Amniotic stem cell (primary cell): ENCODE results near the gene IDI1.
"Not testable (repeated sequence)": the region's sequence is repeated elsewhere in the genome, so short reads cannot be mapped to it uniquely, and the experiment has no call there.

Experiments used
- DNase-seq: peaks from one replicate; lab custom pipeline; 2025; lab: John Stamatoyannopoulos, UW

The IDI1 gene

DNA sequence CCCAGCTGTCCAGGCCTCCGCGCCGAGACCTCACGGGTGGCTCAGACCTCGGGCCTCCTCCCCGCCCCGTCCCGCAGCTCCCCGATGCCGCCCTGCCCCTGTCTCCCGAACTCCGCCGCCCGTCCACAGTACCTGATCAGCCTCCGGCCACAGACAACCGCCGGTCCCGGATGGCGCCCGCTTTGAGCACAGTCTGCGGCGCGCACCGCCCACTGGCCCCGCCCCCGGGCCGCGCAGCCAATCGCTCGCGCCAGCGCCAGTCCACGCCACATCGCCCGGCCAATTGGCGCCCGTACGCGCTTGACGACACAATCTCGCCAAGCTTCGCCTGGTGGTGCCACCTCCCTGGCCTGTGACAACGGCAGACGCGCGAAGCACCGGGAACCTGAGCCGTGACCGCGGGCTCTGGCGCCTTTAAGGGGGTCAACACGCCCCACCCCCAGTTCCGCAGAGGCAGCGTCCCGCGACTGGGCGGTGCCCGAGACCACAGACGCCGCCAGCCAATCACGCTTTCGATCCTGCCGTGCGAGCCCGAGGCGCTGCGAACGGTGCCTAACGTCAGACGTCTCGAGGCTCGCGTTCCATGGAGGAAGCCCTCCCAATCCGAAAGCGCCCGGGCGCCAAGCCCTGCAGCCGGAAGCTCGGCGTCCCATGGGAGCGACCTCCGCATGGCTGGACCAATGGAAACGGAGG, at the start of gene IDI1:
TSS of gene IDI1 (minus strand) at position 388 of the 693 bp plus-strand sequence. CDS start at position 272, 116 bp downstream.
- peak; percentile 95 for DNase-seq

DNA sequence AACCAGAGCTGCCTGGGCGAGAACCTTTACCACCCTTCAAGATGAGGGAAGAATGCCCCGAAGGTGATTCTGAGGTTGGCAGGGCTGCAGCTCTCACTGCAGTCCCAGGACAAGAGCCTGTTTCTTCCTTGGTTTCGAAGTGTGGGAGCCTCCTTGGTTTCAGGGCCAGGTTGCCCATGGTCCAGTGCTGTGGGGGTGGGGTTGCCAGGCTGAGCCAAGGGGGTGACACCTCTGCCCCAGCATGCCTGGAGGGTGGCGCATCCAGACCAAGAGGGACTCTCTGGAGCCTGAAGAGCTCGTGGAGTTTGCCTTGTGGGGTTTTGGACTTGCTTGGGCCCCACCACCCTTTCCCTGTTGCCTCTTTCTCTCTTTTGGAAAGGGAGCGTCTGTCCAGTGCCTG, 48.5 kb upstream of the IDI1 start:
- DNase-seq, result no peak

DNA sequence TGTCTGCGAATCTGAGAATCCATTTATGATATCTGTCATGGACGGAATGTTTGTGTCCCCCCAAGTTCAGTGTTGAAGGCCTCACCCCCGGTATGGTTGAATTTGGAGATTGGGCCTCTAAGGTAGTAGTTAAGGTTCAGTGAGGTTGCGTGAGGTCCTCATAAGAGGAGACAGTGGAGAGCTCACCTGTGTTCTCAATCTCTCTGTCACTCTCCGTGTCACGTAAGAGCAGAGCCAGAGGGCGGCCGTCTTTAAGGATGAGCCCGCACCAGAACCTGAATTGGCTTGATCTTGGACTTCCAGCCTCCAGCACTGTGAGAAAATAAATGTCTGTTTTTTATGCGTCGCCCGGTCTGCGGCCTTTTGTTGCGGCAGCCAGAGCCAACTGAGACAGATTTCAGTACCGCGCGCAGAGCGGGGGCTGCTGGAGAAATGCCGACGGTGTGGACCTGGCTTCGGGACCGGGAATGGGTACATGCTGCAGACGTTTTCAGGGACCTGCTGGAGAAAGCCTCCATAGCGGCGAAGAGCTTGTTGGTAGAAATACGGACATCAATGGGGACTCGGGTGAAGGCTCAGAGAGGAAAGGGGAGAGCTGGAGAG, 47.5 kb upstream of the IDI1 start:
- no peak for DNase-seq

- DNase-seq, result no peak
Observed at GRCh38 chr10:1095498-1095897, 46.6 kb upstream of the IDI1 start.

DNA sequence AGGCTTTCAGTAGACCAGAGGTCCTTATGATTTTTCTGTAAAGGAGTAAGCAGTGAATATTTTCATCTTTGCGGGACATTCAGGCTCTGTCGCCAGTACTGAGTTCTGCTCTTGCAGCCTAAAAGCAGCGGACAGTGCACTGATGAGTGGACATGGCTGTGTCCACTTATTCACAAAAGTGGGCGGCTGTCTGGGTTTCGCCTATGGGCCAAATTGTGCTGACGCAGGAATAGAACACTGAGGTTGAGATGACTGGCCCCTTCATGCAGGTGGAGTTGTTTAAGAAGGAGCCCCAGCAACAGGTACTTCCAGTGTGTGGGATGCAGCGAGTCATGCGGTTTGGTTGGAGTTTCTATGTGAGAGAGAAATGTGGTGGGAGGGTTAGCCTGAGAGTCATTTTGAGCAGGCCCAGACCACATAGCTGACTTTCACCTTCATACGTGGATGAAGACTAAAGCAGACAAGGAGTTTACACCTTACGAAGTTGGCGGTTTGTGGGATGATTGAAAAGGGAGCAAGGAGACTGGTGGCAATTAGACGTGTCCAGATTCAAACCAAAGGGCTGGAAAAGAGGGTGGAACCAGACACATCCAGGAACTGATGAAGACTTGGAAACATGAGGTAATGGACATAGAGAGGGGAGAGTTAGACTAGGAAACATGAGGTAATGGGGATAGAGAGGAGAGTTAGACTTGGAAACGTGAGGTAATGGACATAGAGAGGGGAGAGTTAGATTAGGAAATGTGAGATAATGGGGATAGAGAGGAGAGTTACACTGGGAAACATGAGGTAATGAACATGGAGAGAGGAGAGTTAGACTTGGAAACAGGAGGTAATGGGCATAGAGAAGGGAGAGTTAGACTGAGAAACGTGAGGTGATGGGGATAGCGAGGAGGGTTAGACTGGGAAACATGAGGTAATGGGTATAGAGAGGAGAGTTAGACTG, 45.5 kb upstream of the IDI1 start:
- no peak for DNase-seq

- DNase-seq, result no peak
Observed at GRCh38 chr10:1093696-1094095, 44.8 kb upstream of the IDI1 start.

- no peak for DNase-seq
Observed at GRCh38 chr10:1090696-1091095, 41.8 kb upstream of the IDI1 start.

GRCh38 chr10:1089017-1089689, 40.2 kb upstream of the IDI1 start:
- DNase-seq, result no peak

- no peak for DNase-seq
Observed at GRCh38 chr10:1086787-1087186, 37.9 kb upstream of the IDI1 start.

- DNase-seq, result no peak
Observed at GRCh38 chr10:1085258-1085657, 36.3 kb upstream of the IDI1 start.

GRCh38 chr10:1084011-1084950, 35.4 kb upstream of the IDI1 start:
- DNase-seq, result no peak

- DNase-seq, result no peak
Observed at GRCh38 chr10:1083581-1083980, 34.7 kb upstream of the IDI1 start.

GRCh38 chr10:1078668-1079067, 29.7 kb upstream of the IDI1 start:
- no peak for DNase-seq

- DNase-seq, result no peak
Observed at GRCh38 chr10:1074748-1075308, 25.9 kb upstream of the IDI1 start.

- DNase-seq, result no peak
Observed at GRCh38 chr10:1074052-1074747, 25.3 kb upstream of the IDI1 start.

- no peak for DNase-seq
Observed at GRCh38 chr10:1070919-1071318, 22.0 kb upstream of the IDI1 start.

DNA sequence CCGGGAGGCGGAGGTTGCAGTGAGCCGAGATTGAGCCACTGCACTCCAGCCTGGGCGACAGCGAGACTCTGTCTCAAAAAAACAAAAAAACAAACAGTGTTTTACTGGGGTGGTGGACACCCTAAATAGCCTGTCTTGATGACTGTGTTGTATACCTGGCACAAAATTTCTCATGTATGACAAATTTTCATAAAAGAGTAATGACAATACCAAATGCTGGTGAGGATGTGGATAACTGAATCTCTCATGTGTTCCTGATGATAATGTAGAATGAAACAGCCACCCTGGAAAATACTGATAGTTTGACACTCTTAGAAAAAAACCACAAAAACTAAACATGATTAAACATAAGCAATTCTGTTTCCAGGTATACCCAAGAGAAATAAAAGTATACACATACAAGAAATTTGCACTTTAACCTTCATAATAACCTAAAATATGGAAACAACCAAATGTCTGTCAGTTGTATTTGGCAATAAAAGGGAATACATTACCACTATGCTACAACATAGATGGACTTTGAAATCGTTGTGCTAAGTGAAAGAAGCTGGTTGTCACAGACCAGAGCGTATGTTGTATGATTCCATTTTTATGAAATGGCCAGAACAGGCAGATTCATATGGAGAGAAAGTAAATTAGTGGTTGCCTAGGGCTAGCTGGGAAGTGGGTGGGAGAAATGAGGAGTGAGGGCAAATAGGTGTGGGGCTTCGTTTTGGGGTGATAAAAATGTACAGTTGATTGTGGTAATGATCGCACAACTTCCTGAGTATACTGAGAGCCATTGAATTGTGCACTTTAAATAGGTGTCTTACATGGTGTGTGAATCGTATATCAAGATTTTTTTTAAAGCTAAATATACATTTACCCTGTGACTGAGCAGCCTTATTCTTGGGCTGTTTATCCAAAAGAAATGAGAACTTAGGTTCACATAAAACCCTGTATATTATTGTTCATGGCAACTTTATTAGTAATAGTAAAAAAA, 19.8 kb upstream of the IDI1 start:
- DNase-seq, result no peak

GRCh38 chr10:1066734-1067133, 17.8 kb upstream of the IDI1 start:
- not testable (repeated sequence) for DNase-seq

GRCh38 chr10:1064964-1065247, 16.0 kb upstream of the IDI1 start:
- DNase-seq, result no peak
